Spleen (tissue), 11 donors: ENCODE data around the gene TRO. TPM values are rescaled to one million over a fixed set of nuclear protein-coding genes. Genes with fewer than 3 reads are reported as not detected.

Source experiments
- DNase-seq: peaks from one replicate; pipeline ENCODE4 v3.0.0-alpha.2; 2020
- H3K27ac ChIP-seq, 8 donors: fragments of 200-600 bp; sonication (generic) in 7 of 8; 1 replicate in 4 of 8; 2 replicates in 4 of 8; pipeline versions ENCODE4 v1.5.0 to v1.8.0; 2016 to 2021; ENCODE audit warnings: inconsistent platforms in 4 of 8, mild to moderate bottlenecking in 4 of 8, moderate library complexity in 1 of 8
- H3K27me3 ChIP-seq, 7 donors: fragments of 200-600 bp; sonication (generic) in 6 of 7; replicated peaks in 1 of 7; 1 replicate in 4 of 7; 2 replicates in 3 of 7; pipeline versions ENCODE4 v1.5.0 to v1.8.0; 2016 to 2021; ENCODE audit warnings: inconsistent platforms in 3 of 7, mild to moderate bottlenecking in 1 of 7
- H3K36me3 ChIP-seq, 6 donors: fragments of 200-600 bp; sonication (generic) in 5 of 6; 1 replicate in 4 of 6; 2 replicates in 2 of 6; pipeline versions ENCODE4 v1.5.0 to v1.8.0; 2016 to 2021; ENCODE audit warnings: inconsistent platforms in 2 of 6
- H3K4me1 ChIP-seq, 6 donors: fragments of 200-600 bp; sonication (generic) in 5 of 6; 1 replicate in 3 of 6; 2 replicates in 3 of 6; pipeline versions ENCODE4 v1.5.0 to v1.8.0; 2016 to 2021; ENCODE audit warnings: inconsistent platforms in 3 of 6
- H3K4me3 ChIP-seq, 8 donors: fragments of 200-600 bp; sonication (generic) in 7 of 8; 1 replicate in 4 of 8; 2 replicates in 4 of 8; pipeline versions ENCODE4 v1.5.0 to v1.8.0; 2016 to 2021; ENCODE audit warnings: inconsistent platforms in 4 of 8, mild to moderate bottlenecking in 4 of 8, moderate library complexity in 2 of 8
- H3K9me3 ChIP-seq, 8 donors: fragments of 200-600 bp; sonication (generic) in 7 of 8; 1 replicate in 4 of 8; 2 replicates in 4 of 8; pipeline versions ENCODE4 v1.5.0 to v1.8.0; 2016 to 2021; ENCODE audit warnings: inconsistent platforms in 4 of 8
- CTCF ChIP-seq, 11 experiments: fragments of 200-600 bp in 7 of 11; fragments of 450-650 bp in 4 of 11; sonication (generic) in 4 of 11; IDR thresholded peaks in 8 of 11; conservative IDR thresholded peaks in 3 of 11; 1 replicate in 7 of 11; 2 replicates in 4 of 11; pipeline versions ENCODE4 v1.4.0 to v1.8.0; 2016 to 2021; ENCODE audit warnings: antibody characterized with exemption in 11 of 11, inconsistent platforms in 4 of 11, mild to moderate bottlenecking in 1 of 11
- POLR2A ChIP-seq, 3 donors: fragments of 450-650 bp; IDR thresholded peaks; one replicate each; pipeline ENCODE4 v1.5.1; 2017; ENCODE audit warnings: antibody characterized with exemption in 3 of 3, mild to moderate bottlenecking in 1 of 3
- POLR2AphosphoS5 ChIP-seq, 3 donors: sonication (generic); formaldehyde crosslinking; IDR thresholded peaks; one replicate each; pipeline ENCODE4 v1.5.1; 2017; ENCODE audit warnings: antibody characterized with exemption in 3 of 3
- WGBS, 5 donors: extraction: QIAGEN DNeasy Blood & Tissue Kit in 3 of 5; methylation state at CpG; one replicate each; pipeline versions ENCODE4 v1.1.5 to v1.1.7; 2013 to 2018; 5-methylcytosine and 5-hydroxymethylcytosine counted together
- intact Hi-C: fragments of 100-400 bp; cut with DNase I; formaldehyde crosslinking; loops from one replicate; pipeline ENCODE4 v1.15.0; 2023; ENCODE audit warnings: low total_unique reads
- polyA plus RNA-seq, 3 donors: library from polyadenylated mRNA; stranded (reverse); fragments of 200-250 nt; gene quantifications; one replicate each; pipeline ENCODE4 v1.2.1, GENCODE V29; 2013
- total RNA-seq, 7 donors: library from RNA; depleted of rRNA in 3 of 7; stranded (reverse); fragments of >200 nt in 3 of 7; fragmentation: NEBNext Ultra II Directional in 4 of 7; extraction: Animal tissue kit (Norgen Biotek cat#: 25700) in 4 of 7; gene quantifications; one replicate each; pipeline versions ENCODE4 v1.1.0 to v1.2.1, GENCODE V29; 2016 to 2021
- donor health status: healthy with polysubstance abuse.
- donor health status: DM: no; HTN: no; CAD: no; lungs with moderate emphysema.
- donor health status: DM: no; HTN: no; CAD: no.
- donor health status: Bipolar disorder and iron deficiency.
- donor health status: healthy.
- donor health status: DM: no; HTN: no; CAD: no.
- donor health status: DM: yes; HTN: yes; CAD: no.

TRO gene
- total and polyA plus RNA-seq, 10 donors = 2.0 to 6.2 (median 4.7) TPM

GRCh38 chrX:54961750-54962149, 41.1 kb downstream of the TRO start:
- Histone ChIP-seq H3K4me1 (no peaks in the 10 kb centered on the region), H3K36me3 (no peaks in the 10 kb centered on the region), H3K27ac (no peak overlapping the region), H3K27me3 (no peaks in the 10 kb centered on the region), H3K9me3 (no peaks in the 10 kb centered on the region), H3K4me3 (no peak overlapping the region)
- no peak for DNase-seq
- TF ChIP-seq POLR2AphosphoS5 (IDR thresholded peaks at IDR 0.05) (no peak), CTCF (IDR thresholded peaks at IDR 0.05 in 8 of 11, conservative IDR thresholded peaks at IDR 0.05 in 3 of 11) (no peak), POLR2A (IDR thresholded peaks at IDR 0.05) (no peak)
- intact Hi-C loops = no loop called here
- 68 to 100% (median 83%) methylated on average over 1 of the region's 1 CpG for WGBS, 5 donors

GRCh38 chrX:54964766-54965497, 44.3 kb downstream of the TRO start:
- no peak for TF ChIP-seq CTCF (IDR thresholded peaks at IDR 0.05 in 8 of 11, conservative IDR thresholded peaks at IDR 0.05 in 3 of 11)
- TF ChIP-seq POLR2AphosphoS5 (IDR thresholded peaks at IDR 0.05) = no peak
- TF ChIP-seq POLR2A (IDR thresholded peaks at IDR 0.05) = no peak
- no peak overlapping the region for H3K27ac ChIP-seq
- 64 to 72% (median 69%) methylated on average over 4 of the region's 4 CpGs for WGBS, 5 donors
- H3K36me3 ChIP-seq = no peaks in the 10 kb centered on the region
- no peaks in the 10 kb centered on the region for H3K27me3 ChIP-seq
- H3K4me3 ChIP-seq = no peak overlapping the region
- intact Hi-C loops = no loop called here
- peaks cover 0 to 16% (median 6%) of the 10 kb centered on the region in 8 donors for H3K9me3 ChIP-seq
- H3K4me1 ChIP-seq = no peaks in the 10 kb centered on the region
- no peak for DNase-seq

GRCh38 chrX:54977387-54977786, 56.8 kb downstream of the TRO start:
- no peak overlapping the region for H3K4me3 ChIP-seq
- no peak overlapping the region for H3K27ac ChIP-seq
- H3K36me3 ChIP-seq = no peaks in the 10 kb centered on the region
- no peak for DNase-seq
- intact Hi-C loops = no loop called here
- H3K9me3 ChIP-seq = no peaks in the 10 kb centered on the region
- peaks cover 0 to 8% (median 0%) of the 10 kb centered on the region in 7 donors for H3K27me3 ChIP-seq
- WGBS, 5 donors = 66 to 90% (median 83%) methylated on average over 4 of the region's 4 CpGs
- H3K4me1 ChIP-seq = no peaks in the 10 kb centered on the region
- TF ChIP-seq POLR2AphosphoS5 (IDR thresholded peaks at IDR 0.05) (no peak), POLR2A (IDR thresholded peaks at IDR 0.05) (no peak), CTCF (IDR thresholded peaks at IDR 0.05 in 8 of 11, conservative IDR thresholded peaks at IDR 0.05 in 3 of 11) (no peak)

GRCh38 chrX:54978448-54978847, 57.8 kb downstream of the TRO start:
- H3K36me3 ChIP-seq = no peaks in the 10 kb centered on the region
- TF ChIP-seq POLR2A (IDR thresholded peaks at IDR 0.05) = no peak
- no peak for TF ChIP-seq POLR2AphosphoS5 (IDR thresholded peaks at IDR 0.05)
- no peak for TF ChIP-seq CTCF (IDR thresholded peaks at IDR 0.05 in 8 of 11, conservative IDR thresholded peaks at IDR 0.05 in 3 of 11)
- no peaks in the 10 kb centered on the region for H3K4me1 ChIP-seq
- H3K27ac ChIP-seq = no peak overlapping the region
- H3K4me3 ChIP-seq = no peak overlapping the region
- peaks cover 0 to 4% (median 0%) of the 10 kb centered on the region in 8 donors for H3K9me3 ChIP-seq
- intact Hi-C loops = no loop called here
- H3K27me3 ChIP-seq = peaks cover 0 to 8% (median 0%) of the 10 kb centered on the region in 7 donors
- no peak for DNase-seq
